NCI-H748 treated with DMSO at 0.1 percent for 48 hours (cell line): ENCODE measurements around the gene FOXI1.
A peak's percentile ranks its signal among the peaks of the same experiment; 100 is the strongest.
"Not testable (repeated sequence)": the region's sequence is repeated elsewhere in the genome, so short reads cannot be mapped to it uniquely, and the experiment has no call there.

Experiments used
- DNase-seq: peaks from one replicate; lab custom pipeline; 2025; lab: John Stamatoyannopoulos, UW

FOXI1 gene

GRCh38 chr5:170092455-170093101, 13.1 kb upstream of the FOXI1 start:
- DNase-seq = no peak

GRCh38 chr5:170094329-170094728, 11.4 kb upstream of the FOXI1 start:
- not testable (repeated sequence) for DNase-seq

GRCh38 chr5:170095646-170096045, 10.1 kb upstream of the FOXI1 start:
- DNase-seq = no peak

- DNase-seq = no peak
Observed at GRCh38 chr5:170097934-170098333, 7.8 kb upstream of the FOXI1 start.

- peak; percentile 76 for DNase-seq
Observed at GRCh38 chr5:170100066-170100943, 5.4 kb upstream of the FOXI1 start.

GRCh38 chr5:170103447-170103846, 2.2 kb upstream of the FOXI1 start:
- no peak for DNase-seq

GRCh38 chr5:170104299-170104698, 1.4 kb upstream of the FOXI1 start:
- DNase-seq = no peak

GRCh38 chr5:170104710-170105109, 987 bp upstream of the FOXI1 start:
- no peak for DNase-seq

GRCh38 chr5:170107674-170108073, 2.0 kb downstream of the FOXI1 start:
- DNase-seq = no peak

GRCh38 chr5:170108266-170108785, 2.6 kb downstream of the FOXI1 start:
- DNase-seq = no peak

GRCh38 chr5:170109059-170110031, 3.6 kb downstream of the FOXI1 start:
- no peak for DNase-seq

- no peak for DNase-seq
Observed at GRCh38 chr5:170110403-170111087, 4.8 kb downstream of the FOXI1 start.

GRCh38 chr5:170111088-170111785, 5.5 kb downstream of the FOXI1 start:
- no peak for DNase-seq

GRCh38 chr5:170112876-170113521, 7.3 kb downstream of the FOXI1 start:
- no peak for DNase-seq

GRCh38 chr5:170113522-170113900, 7.8 kb downstream of the FOXI1 start:
- DNase-seq = no peak

- DNase-seq = no peak
Observed at GRCh38 chr5:170114271-170114670, 8.6 kb downstream of the FOXI1 start.

- DNase-seq = no peak
Observed at GRCh38 chr5:170115925-170116324, 10.2 kb downstream of the FOXI1 start.

GRCh38 chr5:170117736-170118135, 12.0 kb downstream of the FOXI1 start:
- no peak for DNase-seq

- DNase-seq = no peak
Observed at GRCh38 chr5:170120576-170120975, 14.9 kb downstream of the FOXI1 start.

- DNase-seq = no peak
Observed at GRCh38 chr5:170121321-170121720, 15.6 kb downstream of the FOXI1 start.
